HCEC 1CT (cell line): ENCODE data around the gene GJB3.
"Not testable (repeated sequence)": the region's sequence is repeated elsewhere in the genome, so short reads cannot be mapped to it uniquely, and the experiment has no call there.

Experiments used
- DNase-seq: peaks from one replicate; pipeline ENCODE4 v3.0.0-alpha.2; 2017

The GJB3 gene

GRCh38 chr1:34761176-34761761 is 19.7 kb upstream of the GJB3 start:
- no peak for DNase-seq

DNA sequence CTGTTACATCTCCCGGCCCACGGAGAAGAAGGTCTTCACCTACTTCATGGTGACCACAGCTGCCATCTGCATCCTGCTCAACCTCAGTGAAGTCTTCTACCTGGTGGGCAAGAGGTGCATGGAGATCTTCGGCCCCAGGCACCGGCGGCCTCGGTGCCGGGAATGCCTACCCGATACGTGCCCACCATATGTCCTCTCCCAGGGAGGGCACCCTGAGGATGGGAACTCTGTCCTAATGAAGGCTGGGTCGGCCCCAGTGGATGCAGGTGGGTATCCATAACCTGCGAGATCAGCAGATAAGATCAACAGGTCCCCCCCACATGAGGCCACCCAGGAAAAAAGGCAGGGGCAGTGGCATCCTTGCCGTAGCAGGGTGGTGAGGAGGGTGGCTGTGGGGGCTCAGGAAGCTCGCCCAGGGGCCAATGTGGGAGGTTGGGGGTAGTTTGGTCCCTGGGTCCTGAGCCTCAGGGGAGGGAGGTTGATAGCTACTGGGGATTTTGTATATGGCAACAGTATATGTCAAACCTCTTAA is 19.2 kb upstream of the GJB3 start:
- DNase-seq: no peak

- DNase-seq: no peak
Observed at GRCh38 chr1:34762474-34763141, 18.4 kb upstream of the GJB3 start.

GRCh38 chr1:34763142-34763781 is 17.8 kb upstream of the GJB3 start:
- peak; percentile 29 for DNase-seq

DNA sequence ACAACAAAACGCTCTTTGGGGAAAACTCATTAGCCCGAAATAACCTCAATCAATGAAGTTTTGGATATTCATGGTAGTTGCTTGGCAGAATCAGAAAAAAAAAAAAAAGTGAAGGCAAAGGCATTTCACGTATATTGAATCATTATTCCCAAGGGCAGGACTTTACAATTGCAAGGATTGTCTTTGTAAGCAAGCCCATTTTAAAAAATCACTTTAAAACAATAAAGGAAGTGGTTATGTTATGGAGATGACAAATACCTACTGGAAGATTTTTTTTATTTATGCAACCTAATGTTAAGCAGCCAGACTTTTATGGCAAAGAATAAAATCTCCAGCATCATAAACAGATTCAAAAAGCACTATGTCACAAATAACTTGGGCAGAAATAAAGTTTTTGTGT is 12.2 kb upstream of the GJB3 start:
- DNase-seq: no peak

DNA sequence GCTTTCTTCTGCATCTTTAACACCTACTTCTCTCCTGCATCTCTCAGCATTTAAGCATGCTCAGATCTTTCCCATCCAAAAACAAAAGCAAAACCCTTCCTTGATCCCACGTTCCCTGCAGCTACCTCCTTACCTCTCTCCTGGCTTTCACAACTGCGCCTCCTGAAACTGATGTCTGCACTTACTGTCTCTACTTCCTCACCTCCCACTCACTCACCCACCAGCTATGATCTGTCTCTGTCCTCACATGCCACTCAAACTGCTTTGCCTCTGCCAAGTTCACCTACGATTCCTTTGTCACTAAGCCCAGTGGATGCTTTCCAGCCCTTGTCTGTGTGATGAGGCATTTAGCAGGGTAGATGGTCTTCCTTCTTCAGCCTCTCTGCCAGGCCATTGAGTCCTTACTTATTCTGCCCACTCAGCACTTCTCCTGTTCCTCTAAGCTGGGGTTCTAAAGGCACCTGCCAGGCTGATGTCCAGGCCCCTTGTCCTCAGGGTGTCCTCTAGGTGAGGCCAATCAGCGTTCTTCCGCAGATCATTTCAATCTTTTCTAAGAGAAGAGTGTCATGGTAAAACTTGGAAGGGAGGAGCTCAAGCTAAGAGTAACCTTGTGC is 10.0 kb upstream of the GJB3 start:
- DNase-seq: no peak

DNA sequence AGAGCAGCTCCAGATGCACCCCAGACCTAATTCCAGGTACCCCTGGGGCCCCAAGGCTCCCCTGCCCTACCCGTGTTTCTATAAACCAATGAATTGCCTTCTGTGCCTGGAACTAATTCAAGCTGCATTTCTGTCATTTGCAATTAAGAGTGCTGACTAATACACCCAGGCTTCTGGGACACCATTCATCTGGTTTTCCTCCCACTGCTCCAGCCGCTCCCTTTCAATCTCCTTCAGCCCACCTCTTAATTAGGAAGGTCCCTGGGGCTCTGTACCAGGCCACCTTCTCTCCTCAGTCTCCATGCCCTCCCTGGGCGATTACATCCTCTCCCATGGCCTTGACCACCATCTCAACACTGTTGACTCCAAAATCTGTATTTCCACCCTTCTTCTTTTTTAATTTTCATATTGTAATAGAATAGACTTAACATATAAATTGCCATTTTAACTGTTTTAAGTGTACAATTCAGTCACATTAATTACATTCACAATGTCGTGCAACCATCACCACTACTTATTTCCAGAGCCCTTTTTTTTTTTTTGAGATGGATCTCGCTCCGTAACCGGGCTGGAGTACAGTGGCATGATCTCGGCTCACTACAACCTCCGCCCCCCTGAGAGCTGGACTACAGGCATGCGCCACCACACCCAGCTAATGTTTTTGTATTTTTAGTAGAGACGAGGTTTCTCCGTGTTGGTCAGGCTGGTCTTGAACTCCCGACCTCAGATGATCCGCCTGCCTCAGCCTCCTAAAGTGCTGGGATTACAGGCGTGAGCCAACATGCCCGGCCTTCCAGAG is 9.2 kb upstream of the GJB3 start:
- no peak for DNase-seq

GRCh38 chr1:34773114-34773513 is 7.9 kb upstream of the GJB3 start:
- not testable (repeated sequence) for DNase-seq

- DNase-seq: no peak
Observed at GRCh38 chr1:34774957-34775356, 6.1 kb upstream of the GJB3 start.

DNA sequence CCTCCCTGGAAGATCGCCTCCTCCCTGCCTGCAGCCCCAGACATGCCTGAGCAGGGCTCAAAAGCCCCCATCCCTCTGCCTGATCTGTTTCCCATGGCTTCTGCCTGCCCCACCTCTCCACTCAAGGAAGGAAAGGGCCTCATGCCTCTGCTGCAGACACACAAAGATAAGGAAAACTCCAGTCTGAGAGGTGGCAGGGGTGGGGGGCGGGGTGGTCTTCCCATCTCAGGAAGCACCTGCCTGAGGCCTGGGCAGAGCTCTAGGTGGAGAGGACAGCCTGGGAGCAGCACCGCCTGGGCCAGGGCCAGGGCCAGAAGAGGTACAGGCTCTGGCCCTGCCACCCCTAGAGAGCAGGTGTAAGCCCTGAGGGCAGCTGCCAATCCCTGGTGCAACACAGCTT is 4.1 kb upstream of the GJB3 start:
- no peak for DNase-seq

- no peak for DNase-seq
Observed at GRCh38 chr1:34777519-34778321, 3.3 kb upstream of the GJB3 start.

- DNase-seq: no peak
Observed at GRCh38 chr1:34778381-34778780, 2.6 kb upstream of the GJB3 start.

- no peak for DNase-seq
Observed at GRCh38 chr1:34779005-34779404, 2.0 kb upstream of the GJB3 start.

- DNase-seq: no peak
Observed at GRCh38 chr1:34779526-34779925, 1.5 kb upstream of the GJB3 start.

DNA sequence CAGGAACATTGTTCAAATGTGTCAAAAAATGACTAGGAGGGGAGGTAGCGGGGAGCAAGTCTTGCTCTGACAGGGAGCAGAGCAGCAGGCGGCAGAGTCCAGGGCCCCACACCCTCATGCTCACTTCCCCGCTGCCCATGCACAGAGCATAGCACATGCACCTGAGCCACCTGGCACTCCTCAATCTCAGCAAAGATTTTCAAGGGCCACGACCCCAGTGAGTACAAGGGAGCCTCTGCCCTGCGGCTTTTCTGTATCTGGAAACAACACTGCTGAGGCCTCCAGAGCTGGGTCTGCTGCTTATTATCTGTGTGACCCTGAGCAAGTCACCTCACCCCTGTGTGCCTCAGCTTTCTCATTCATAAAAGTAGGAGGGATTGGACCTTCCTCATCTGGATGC is 1.1 kb upstream of the GJB3 start:
- DNase-seq: no peak

GRCh38 chr1:34780528-34780927 is 486 bp upstream of the GJB3 start:
- DNase-seq: no peak

GRCh38 chr1:34781844-34782391 is 904 bp downstream of the GJB3 start:
- no peak for DNase-seq

DNA sequence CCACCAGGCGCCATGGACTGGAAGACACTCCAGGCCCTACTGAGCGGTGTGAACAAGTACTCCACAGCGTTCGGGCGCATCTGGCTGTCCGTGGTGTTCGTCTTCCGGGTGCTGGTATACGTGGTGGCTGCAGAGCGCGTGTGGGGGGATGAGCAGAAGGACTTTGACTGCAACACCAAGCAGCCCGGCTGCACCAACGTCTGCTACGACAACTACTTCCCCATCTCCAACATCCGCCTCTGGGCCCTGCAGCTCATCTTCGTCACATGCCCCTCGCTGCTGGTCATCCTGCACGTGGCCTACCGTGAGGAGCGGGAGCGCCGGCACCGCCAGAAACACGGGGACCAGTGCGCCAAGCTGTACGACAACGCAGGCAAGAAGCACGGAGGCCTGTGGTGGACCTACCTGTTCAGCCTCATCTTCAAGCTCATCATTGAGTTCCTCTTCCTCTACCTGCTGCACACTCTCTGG is 3.8 kb downstream of the GJB3 start:
- no peak for DNase-seq

DNA sequence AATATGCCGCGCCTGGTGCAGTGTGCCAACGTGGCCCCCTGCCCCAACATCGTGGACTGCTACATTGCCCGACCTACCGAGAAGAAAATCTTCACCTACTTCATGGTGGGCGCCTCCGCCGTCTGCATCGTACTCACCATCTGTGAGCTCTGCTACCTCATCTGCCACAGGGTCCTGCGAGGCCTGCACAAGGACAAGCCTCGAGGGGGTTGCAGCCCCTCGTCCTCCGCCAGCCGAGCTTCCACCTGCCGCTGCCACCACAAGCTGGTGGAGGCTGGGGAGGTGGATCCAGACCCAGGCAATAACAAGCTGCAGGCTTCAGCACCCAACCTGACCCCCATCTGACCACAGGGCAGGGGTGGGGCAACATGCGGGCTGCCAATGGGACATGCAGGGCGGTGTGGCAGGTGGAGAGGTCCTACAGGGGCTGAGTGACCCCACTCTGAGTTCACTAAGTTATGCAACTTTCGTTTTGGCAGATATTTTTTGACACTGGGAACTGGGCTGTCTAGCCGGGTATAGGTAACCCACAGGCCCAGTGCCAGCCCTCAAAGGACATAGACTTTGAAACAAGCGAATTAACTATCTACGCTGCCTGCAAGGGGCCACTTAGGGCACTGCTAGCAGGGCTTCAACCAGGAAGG is 4.3 kb downstream of the GJB3 start:
- no peak for DNase-seq

- no peak for DNase-seq
Observed at GRCh38 chr1:34785875-34786470, 5.0 kb downstream of the GJB3 start.
